Activated T-cell treated with anti-CD3 and anti-CD28 coated beads, Interleukin-2, amount 50 U/mL, for 48 hours (primary cell): ENCODE results near the gene SLC29A4.
"Not testable (repeated sequence)": the region's sequence is repeated elsewhere in the genome, so short reads cannot be mapped to it uniquely, and the experiment has no call there.

Experiments
- DNase-seq, 2 experiments: peaks; one replicate each; pipeline ENCODE4 v3.0.0-alpha.2; 2020

The SLC29A4 gene

GRCh38 chr7:5296611-5297226 lies 14.0 kb downstream of the SLC29A4 start:
- DNase-seq: peak; percentile 66 to 76

- no peak for DNase-seq
These were observed 17.6 kb downstream of the SLC29A4 start for GRCh38 chr7:5300366-5300765.

- no peak for DNase-seq
These were observed 19.8 kb downstream of the SLC29A4 start for GRCh38 chr7:5302577-5302976.

- no peak for DNase-seq
These were observed 20.3 kb downstream of the SLC29A4 start for GRCh38 chr7:5303061-5303460.

GRCh38 chr7:5303591-5304505 lies 21.1 kb downstream of the SLC29A4 start:
- DNase-seq: no peak

- DNase-seq: not testable (repeated sequence)
These were observed 22.3 kb downstream of the SLC29A4 start for GRCh38 chr7:5305050-5305449.

- DNase-seq: not testable (repeated sequence)
These were observed 24.7 kb downstream of the SLC29A4 start for GRCh38 chr7:5307221-5308142.

- DNase-seq: no peak
These were observed 26.4 kb downstream of the SLC29A4 start for GRCh38 chr7:5309146-5309545.

GRCh38 chr7:5310822-5311405 lies 28.2 kb downstream of the SLC29A4 start:
- no peak for DNase-seq

GRCh38 chr7:5312276-5313070 lies 29.7 kb downstream of the SLC29A4 start:
- not testable (repeated sequence) for DNase-seq

- not testable (repeated sequence) for DNase-seq
These were observed 30.5 kb downstream of the SLC29A4 start for GRCh38 chr7:5313076-5313885.

GRCh38 chr7:5314864-5315263 lies 32.1 kb downstream of the SLC29A4 start:
- no peak for DNase-seq

- DNase-seq: no peak
These were observed 33.0 kb downstream of the SLC29A4 start for GRCh38 chr7:5315761-5316160.

- not testable (repeated sequence) for DNase-seq
These were observed 35.9 kb downstream of the SLC29A4 start for GRCh38 chr7:5318613-5319012.

GRCh38 chr7:5320391-5320790 lies 37.6 kb downstream of the SLC29A4 start:
- no peak for DNase-seq

GRCh38 chr7:5320802-5321396 lies 38.2 kb downstream of the SLC29A4 start:
- DNase-seq: no peak

GRCh38 chr7:5322621-5323410 lies 40.1 kb downstream of the SLC29A4 start:
- no peak for DNase-seq

- not testable (repeated sequence) for DNase-seq
These were observed 41.3 kb downstream of the SLC29A4 start for GRCh38 chr7:5323800-5324781.
